ENCODE measurements around the gene GRIK1. TPM values are rescaled to one million over a fixed set of nuclear protein-coding genes. Genes with fewer than 3 reads are reported as not detected.

GRIK1 gene
- polyA plus RNA-seq, 1 donor from 2014 or later = 8.7 TPM

- Histone ChIP-seq H3K9me2 (ENCODE audit: insufficient read depth, low read length) (no peaks in the 10 kb centered on the region), H3K27me3 (ENCODE audit: insufficient read depth, low read depth, low read length) (no peaks in the 10 kb centered on the region), H3K27ac (ENCODE audit: low read length) (no peak overlapping the region), H3K9ac (ENCODE audit: low read length) (no peak overlapping the region), H2AFZ (ENCODE audit: low read depth, low read length) (no peak overlapping the region), H3K36me3 (ENCODE audit: insufficient read depth, low read length) (no peaks in the 10 kb centered on the region), H4K20me1 (ENCODE audit: insufficient read depth) (no peaks in the 10 kb centered on the region), H3K4me2 (ENCODE audit: low read length) (no peak overlapping the region), H3K4me3 (ENCODE audit: low read length) (no peak overlapping the region), H3K79me2 (replicated peaks; ENCODE audit: insufficient read depth, low read length) (no peaks in the 10 kb centered on the region), H3K9me3 (ENCODE audit: low read length) (no peaks in the 10 kb centered on the region), H3F3A (ENCODE audit: insufficient read depth, low read length, poor library complexity, severe bottlenecking) (no peaks in the 10 kb centered on the region)
- TF ChIP-seq MXI1 (conservative IDR thresholded peaks at IDR 0.05; ENCODE audit: poor library complexity, severe bottlenecking) (no peak), EZH2 (IDR thresholded peaks at IDR 0.05; ENCODE audit: borderline replicate concordance, insufficient read depth, low read length, poor library complexity, severe bottlenecking) (no peak), EP300 (conservative IDR thresholded peaks at IDR 0.05; ENCODE audit: poor library complexity, severe bottlenecking) (no peak), CTCF (IDR thresholded peaks at IDR 0.05; ENCODE audit: poor library complexity, severe bottlenecking) (no peak), POLR2AphosphoS5 (IDR thresholded peaks at IDR 0.05) (no peak), RAD21 (conservative IDR thresholded peaks at IDR 0.05) (no peak), SMC3 (conservative IDR thresholded peaks at IDR 0.05; ENCODE audit: poor library complexity) (no peak), TAF1 (IDR thresholded peaks at IDR 0.05; ENCODE audit: low read depth) (no peak), REST (IDR thresholded peaks at IDR 0.05; ENCODE audit: borderline replicate concordance) (no peak)
Measured at GRCh38 chr21:29822064-29822463, 117.7 kb downstream of the GRIK1 start.

GRCh38 chr21:29821230-29821629, 118.6 kb downstream of the GRIK1 start:
- Histone ChIP-seq H3F3A (ENCODE audit: insufficient read depth, low read length, poor library complexity, severe bottlenecking) (no peaks in the 10 kb centered on the region), H3K9me2 (ENCODE audit: insufficient read depth, low read length) (no peaks in the 10 kb centered on the region), H3K79me2 (replicated peaks; ENCODE audit: insufficient read depth, low read length) (no peaks in the 10 kb centered on the region), H3K9ac (ENCODE audit: low read length) (no peak overlapping the region), H3K9me3 (ENCODE audit: low read length) (no peaks in the 10 kb centered on the region), H3K4me3 (ENCODE audit: low read length) (no peak overlapping the region), H2AFZ (ENCODE audit: low read depth, low read length) (no peak overlapping the region), H3K27me3 (ENCODE audit: insufficient read depth, low read depth, low read length) (no peaks in the 10 kb centered on the region), H3K4me2 (ENCODE audit: low read length) (no peak overlapping the region), H3K36me3 (ENCODE audit: insufficient read depth, low read length) (no peaks in the 10 kb centered on the region), H3K27ac (ENCODE audit: low read length) (no peak overlapping the region), H4K20me1 (ENCODE audit: insufficient read depth) (no peaks in the 10 kb centered on the region)
- TF ChIP-seq MXI1 (conservative IDR thresholded peaks at IDR 0.05; ENCODE audit: poor library complexity, severe bottlenecking) (peak; percentile 31), POLR2AphosphoS5 (IDR thresholded peaks at IDR 0.05) (peak; percentile 84), RAD21 (conservative IDR thresholded peaks at IDR 0.05) (no peak), CTCF (IDR thresholded peaks at IDR 0.05; ENCODE audit: poor library complexity, severe bottlenecking) (no peak), TAF1 (IDR thresholded peaks at IDR 0.05; ENCODE audit: low read depth) (no peak), SMC3 (conservative IDR thresholded peaks at IDR 0.05; ENCODE audit: poor library complexity) (no peak), EP300 (conservative IDR thresholded peaks at IDR 0.05; ENCODE audit: poor library complexity, severe bottlenecking) (peak; percentile 96), EZH2 (IDR thresholded peaks at IDR 0.05; ENCODE audit: borderline replicate concordance, insufficient read depth, low read length, poor library complexity, severe bottlenecking) (no peak), REST (IDR thresholded peaks at IDR 0.05; ENCODE audit: borderline replicate concordance) (no peak)
